CD4-positive, alpha-beta T cell (primary cell): ENCODE data around the gene RSPRY1. TPM values are rescaled to one million over a fixed set of nuclear protein-coding genes. Genes with fewer than 3 reads are reported as not detected.

ENCODE experiments used
- ATAC-seq: fragments of 200-7000 bp; cut with Tn5 transposase; one replicate; pipeline ENCODE4 v1.10.0; 2022; ENCODE audit warnings: mild to moderate bottlenecking; ENCODE audit not compliant: poor library complexity
- CTCF ChIA-PET: fragments of 350-600 bp; sonication (Branson Sonifier 250); formaldehyde crosslinking; loops from one replicate; lab custom pipeline; 2021; ENCODE audit warnings: antibody characterized with exemption, inconsistent platforms; lab: Charles Lee
- POLR2A ChIA-PET: fragments of 350-600 bp; sonication (Branson Sonifier 250); formaldehyde crosslinking; loops from one replicate; lab custom pipeline; 2021; ENCODE audit warnings: antibody characterized with exemption, inconsistent platforms; lab: Charles Lee
- DNase-seq, 14 experiments: peaks; one replicate each; pipeline ENCODE4 v3.0.0-alpha.2; 2013 to 2020; ENCODE audit warnings: mixed read lengths in 2 of 14
- H3K27ac ChIP-seq, 2 donors: one replicate each; pipeline versions ENCODE4 v1.5.1 to v1.7.0; 2013; ENCODE audit warnings: low read length in 2 of 2, low read depth in 1 of 2, mild to moderate bottlenecking in 1 of 2
- H3K27me3 ChIP-seq, 2 experiments: 1 replicate in 1 of 2; 2 replicates in 1 of 2; pipeline versions ENCODE4 v1.6.1 to v1.7.0; 2013; ENCODE audit warnings: low read length in 2 of 2, control low read depth in 1 of 2, mild to moderate bottlenecking in 1 of 2, moderate library complexity in 1 of 2; ENCODE audit not compliant: insufficient read depth in 2 of 2, control insufficient read depth in 1 of 2
- H3K36me3 ChIP-seq: one replicate; pipeline ENCODE4 v1.6.1; 2013; ENCODE audit warnings: low read length, control low read depth; ENCODE audit not compliant: insufficient read depth
- H3K4me1 ChIP-seq: one replicate; pipeline ENCODE4 v1.6.1; 2013; ENCODE audit warnings: low read length, control low read depth; ENCODE audit not compliant: insufficient read depth
- H3K4me3 ChIP-seq: one replicate; pipeline ENCODE4 v1.5.1; 2013; ENCODE audit warnings: mild to moderate bottlenecking, low read length, moderate library complexity
- H3K9me3 ChIP-seq, 2 experiments: 1 replicate in 1 of 2; 2 replicates in 1 of 2; pipeline versions ENCODE4 v1.6.1 to v1.7.0; 2013; ENCODE audit warnings: low read length in 2 of 2, mild to moderate bottlenecking in 2 of 2, control low read depth in 1 of 2, moderate library complexity in 1 of 2; ENCODE audit not compliant: control insufficient read depth in 1 of 2, insufficient read depth in 1 of 2
- H3K27ac Mint-ChIP-seq: one replicate; pipeline ENCODE4 v1.8.0; 2020; ENCODE audit warnings: mixed read lengths
- H3K27me3 Mint-ChIP-seq: one replicate; pipeline ENCODE4 v1.8.0; 2021; ENCODE audit warnings: mixed read lengths
- H3K36me3 Mint-ChIP-seq: one replicate; pipeline ENCODE4 v1.8.0; 2021; ENCODE audit warnings: low read depth, mixed read lengths
- H3K4me1 Mint-ChIP-seq: one replicate; pipeline ENCODE4 v1.8.0; 2021; ENCODE audit warnings: low read depth, mixed read lengths
- H3K4me3 Mint-ChIP-seq: one replicate; pipeline ENCODE4 v1.8.0; 2020; ENCODE audit warnings: mild to moderate bottlenecking, mixed read lengths
- H3K9me3 Mint-ChIP-seq: one replicate; pipeline ENCODE4 v1.8.0; 2020; ENCODE audit warnings: mixed read lengths
- intact Hi-C, 2 experiments: fragments of 100-400 bp; cut with DNase I in 1 of 2; cut with micrococcal nuclease in 1 of 2; formaldehyde crosslinking; loops; one replicate each; pipeline versions ENCODE4 v1.15.1 to v1.9.0; 2023 to 2025; cut with DNase I, micrococcal nuclease
- total RNA-seq, 174 experiments: library from RNA in 2 of 174; stranded (reverse) in 2 of 174; gene quantifications; one replicate each; pipeline ENCODE4 v1.2.3 and lab custom pipeline; 2021 to 2026
- TF ChIP-seq, protein P1 (sequence below): fragments of 200-600 bp; IDR thresholded peaks from one replicate; pipeline ENCODE4 v1.8.0; 2022; ENCODE audit warnings: antibody characterized with exemption, mild to moderate bottlenecking

RSPRY1 gene
- total RNA-seq, 2 experiments from 2014 or later = 19.9 to 21.3 TPM

GRCh38 chr16:57282510-57283213, 96.5 kb downstream of the RSPRY1 start:
- intact Hi-C loops = loop anchor here in 1 of 2 experiments (5.0 kb wide), 1 partner anchor 40 kb away; no protein-coding TSS in a partner anchor
- CTCF ChIA-PET = no interaction called here
- Histone ChIP-seq H3K4me3 (no peak overlapping the region), H3K4me1 (peaks cover 53% of the 10 kb centered on the region), H3K27me3 (peaks cover 4 to 5% of the 10 kb centered on the region in 2 experiments), H3K36me3 (no peaks in the 10 kb centered on the region), H3K27ac (no peak overlapping the region), H3K9me3 (peaks cover 0 to 5% of the 10 kb centered on the region in 2 experiments)
- ATAC-seq = no peak
- no peaks in the 10 kb centered on the region for H3K36me3 Mint-ChIP-seq
- H3K27me3 Mint-ChIP-seq = peaks cover 4% of the 10 kb centered on the region
- POLR2A ChIA-PET = interaction anchor here (0.7 kb wide), 1 partner anchor 37 kb away, joined by 3 read pairs; no protein-coding TSS in a partner anchor
- H3K4me1 Mint-ChIP-seq = peaks cover 56% of the 10 kb centered on the region
- no peaks in the 10 kb centered on the region for H3K9me3 Mint-ChIP-seq
- H3K27ac Mint-ChIP-seq = no peak overlapping the region
- no peak for DNase-seq
- H3K4me3 Mint-ChIP-seq = peak overlapping the region; percentile 46
- TF ChIP-seq, protein P1, sequence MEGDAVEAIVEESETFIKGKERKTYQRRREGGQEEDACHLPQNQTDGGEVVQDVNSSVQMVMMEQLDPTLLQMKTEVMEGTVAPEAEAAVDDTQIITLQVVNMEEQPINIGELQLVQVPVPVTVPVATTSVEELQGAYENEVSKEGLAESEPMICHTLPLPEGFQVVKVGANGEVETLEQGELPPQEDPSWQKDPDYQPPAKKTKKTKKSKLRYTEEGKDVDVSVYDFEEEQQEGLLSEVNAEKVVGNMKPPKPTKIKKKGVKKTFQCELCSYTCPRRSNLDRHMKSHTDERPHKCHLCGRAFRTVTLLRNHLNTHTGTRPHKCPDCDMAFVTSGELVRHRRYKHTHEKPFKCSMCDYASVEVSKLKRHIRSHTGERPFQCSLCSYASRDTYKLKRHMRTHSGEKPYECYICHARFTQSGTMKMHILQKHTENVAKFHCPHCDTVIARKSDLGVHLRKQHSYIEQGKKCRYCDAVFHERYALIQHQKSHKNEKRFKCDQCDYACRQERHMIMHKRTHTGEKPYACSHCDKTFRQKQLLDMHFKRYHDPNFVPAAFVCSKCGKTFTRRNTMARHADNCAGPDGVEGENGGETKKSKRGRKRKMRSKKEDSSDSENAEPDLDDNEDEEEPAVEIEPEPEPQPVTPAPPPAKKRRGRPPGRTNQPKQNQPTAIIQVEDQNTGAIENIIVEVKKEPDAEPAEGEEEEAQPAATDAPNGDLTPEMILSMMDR = no peak

- Mint-ChIP-seq H3K27ac (peak overlapping the region; percentile 49), H3K27me3 (peaks cover 4% of the 10 kb centered on the region), H3K9me3 (no peaks in the 10 kb centered on the region), H3K36me3 (no peaks in the 10 kb centered on the region), H3K4me3 (peak overlapping the region; percentile 89), H3K4me1 (peaks cover 48% of the 10 kb centered on the region)
- ChIA-PET POLR2A (interaction anchor here (1.6 kb wide), 1 partner anchor 38 kb away, joined by 6 read pairs; the partner anchor contains the start of gene ARL2BP), CTCF (interaction anchor here (1.0 kb wide), 1 partner anchor 17 kb away, joined by 3 read pairs; no protein-coding TSS in a partner anchor)
- Histone ChIP-seq H3K4me3 (peak overlapping the region; percentile 64), H3K27ac (no peak overlapping the region), H3K4me1 (peaks cover 47% of the 10 kb centered on the region), H3K36me3 (no peaks in the 10 kb centered on the region), H3K27me3 (peaks cover 4 to 5% of the 10 kb centered on the region in 2 experiments), H3K9me3 (peaks cover 0 to 5% of the 10 kb centered on the region in 2 experiments)
- ATAC-seq (no peak), DNase-seq (no peak)
- TF ChIP-seq, protein P1 = no peak
- intact Hi-C loops = loop anchor here in 1 of 2 experiments (5.0 kb wide), 1 partner anchor 41 kb away; no protein-coding TSS in a partner anchor
These were observed 97.3 kb downstream of the RSPRY1 start for GRCh38 chr16:57283214-57283958.

DNA sequence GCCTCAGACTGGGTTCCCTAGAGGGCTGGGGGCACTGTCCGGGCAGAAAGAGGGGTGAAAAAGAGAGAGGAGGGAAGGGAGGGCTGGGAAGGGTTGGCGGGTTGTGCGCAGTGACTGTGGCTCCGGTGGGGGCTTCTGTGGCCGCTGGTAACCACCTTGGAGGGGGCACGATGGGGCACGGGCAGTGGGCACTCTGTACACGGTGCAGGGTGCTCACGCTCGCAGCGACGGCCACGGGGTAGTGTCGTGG, 97.8 kb downstream of the RSPRY1 start:
- H3K36me3 Mint-ChIP-seq = no peaks in the 10 kb centered on the region
- ATAC-seq = peak; percentile 4
- no peak for DNase-seq

More for the DNA sequence above, 97.8 kb downstream of the RSPRY1 start:
- peak overlapping the region; percentile 49 for H3K27ac Mint-ChIP-seq
- peak overlapping the region; percentile 89 for H3K4me3 Mint-ChIP-seq
- no peaks in the 10 kb centered on the region for H3K9me3 Mint-ChIP-seq
- peaks cover 0 to 5% of the 10 kb centered on the region in 2 experiments for H3K9me3 ChIP-seq
- H3K4me1 Mint-ChIP-seq = peaks cover 43% of the 10 kb centered on the region
- ChIA-PET CTCF (interaction anchor here (1.0 kb wide), 1 partner anchor 16 kb away, joined by 3 read pairs; no protein-coding TSS in a partner anchor), POLR2A (interaction anchor here (1.6 kb wide), 1 partner anchor 38 kb away, joined by 6 read pairs; the partner anchor contains the start of gene ARL2BP)
- no peak overlapping the region for H3K27ac ChIP-seq
- no peaks in the 10 kb centered on the region for H3K36me3 ChIP-seq
- TF ChIP-seq, protein P1 = no peak
- H3K27me3 ChIP-seq = peaks cover 4 to 5% of the 10 kb centered on the region in 2 experiments
- intact Hi-C loops = loop anchor here (2.0 to 5.0 kb wide), 4 partner anchors 17 to 42 kb away; partner anchors contain the start of gene ARL2BP (in 1 of the 2)
- H3K4me3 ChIP-seq = peak overlapping the region; percentile 64
- peaks cover 42% of the 10 kb centered on the region for H3K4me1 ChIP-seq
- peaks cover 4% of the 10 kb centered on the region for H3K27me3 Mint-ChIP-seq
